ENCODE results near the gene OR2D3. TPM values are rescaled to one million over a fixed set of nuclear protein-coding genes. Genes with fewer than 3 reads are reported as not detected.

The OR2D3 gene
- total RNA-seq (2022; extraction: Qiagen RNA extraction), result not detected in 5 replicates

DNA sequence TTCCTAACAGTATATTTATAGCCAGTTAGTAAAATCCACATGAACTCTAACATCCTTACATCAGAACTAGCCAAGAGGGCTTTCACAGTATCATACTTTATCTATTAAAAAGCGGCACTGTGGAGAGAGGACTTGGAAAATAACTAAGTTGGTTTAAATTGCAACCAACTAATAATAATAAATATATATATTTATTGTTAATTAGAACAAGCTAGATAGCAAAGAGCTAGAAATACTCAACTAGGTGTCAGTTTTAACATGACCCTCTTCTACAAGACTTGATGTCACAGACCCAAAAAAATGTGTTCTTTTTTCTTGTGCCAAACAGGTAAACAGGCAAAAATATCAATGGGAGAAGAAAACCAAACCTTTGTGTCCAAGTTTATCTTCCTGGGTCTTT is at the start of gene OR2D3:
Gene OR2D3 (plus strand): TSS at position 301 of the 400 bp plus-strand sequence. CDS start 0 bp downstream, at position 301.

GRCh38 chr11:6876325-6876724 is 44.5 kb upstream of the OR2D3 start, which contains the start of gene OR10A4:
Gene OR10A4, plus strand, starts transcription at chr11:6876625. Its CDS starts 23 bp downstream, at chr11:6876648.

DNA sequence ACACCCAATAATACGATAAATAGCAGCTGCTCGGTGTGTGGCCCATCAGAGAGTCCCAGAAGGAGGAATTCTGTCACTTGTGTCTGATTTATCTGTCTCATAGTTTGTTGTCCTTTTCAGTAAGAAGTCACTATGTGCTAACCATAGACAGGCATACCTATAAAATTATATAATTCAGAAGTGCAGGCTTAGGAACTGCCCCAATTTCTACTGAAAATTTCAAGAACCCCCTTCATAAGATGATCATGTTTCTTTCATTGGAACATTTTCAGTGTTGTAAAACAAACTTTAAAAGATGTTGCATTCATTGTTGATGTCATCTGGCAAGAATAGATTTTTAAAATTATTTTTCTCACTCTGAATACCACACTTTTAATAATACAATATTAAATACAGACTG is 28.4 kb upstream of the OR2D3 start, which contains the start of gene OR2D2:
Gene OR2D2 (minus strand): TSS at position 101 of the 400 bp plus-strand sequence. CDS start 0 bp downstream, at position 101.

DNA sequence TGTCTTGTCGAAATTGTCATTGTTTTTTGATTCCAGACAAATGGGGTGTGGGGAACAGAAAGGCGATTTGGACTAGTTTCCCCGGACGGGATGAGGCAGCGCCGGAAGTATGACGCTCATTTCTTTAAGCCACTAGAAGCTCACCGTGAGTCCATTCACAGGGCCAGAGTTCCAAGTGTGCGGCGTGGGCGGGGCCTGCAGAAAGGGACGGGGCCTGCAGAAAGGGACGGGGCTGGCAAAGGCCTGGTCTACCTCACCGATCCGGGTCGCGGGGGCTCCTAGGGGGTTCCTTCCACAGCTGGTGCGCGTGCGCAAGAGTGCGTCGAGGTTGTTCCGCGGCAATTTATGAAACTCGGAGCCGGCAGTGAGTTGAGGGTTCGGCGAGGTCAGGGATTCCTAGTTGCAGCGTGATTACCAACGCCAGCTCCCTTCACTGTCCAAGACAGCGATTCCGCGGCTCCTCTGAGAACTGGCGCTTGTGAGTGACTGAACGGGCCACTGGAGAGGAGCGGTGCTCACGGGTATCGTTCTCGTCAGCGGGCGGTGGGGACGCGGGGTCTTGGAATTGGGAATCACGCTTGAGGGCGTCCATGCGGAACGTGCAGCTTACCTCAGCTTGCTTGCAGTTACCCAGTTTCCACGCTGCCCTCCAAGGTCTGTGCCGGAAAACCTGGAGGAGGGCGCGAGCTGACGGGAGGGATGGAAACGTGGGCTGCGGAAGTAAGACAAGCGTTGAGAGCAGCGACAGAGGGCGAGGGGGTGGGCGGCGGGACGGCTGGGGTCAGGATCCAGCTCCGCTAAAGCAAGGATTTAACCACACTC is 5.6 kb downstream of the OR2D3 start, which contains the start of gene ZNF215:
Gene ZNF215 (plus strand): TSS at position 219 of the 822 bp plus-strand sequence. CDS start 5,847 bp downstream, outside the sequence.

Other genes starting within 250 kb of the OR2D3 start
- gene MRPL17, start 237.7 kb upstream of the OR2D3 start, total RNA-seq (2022; extraction: Qiagen RNA extraction), result 88.3 to 99.9 TPM (median 90.9 TPM) in 5 replicates
- 0.06 to 0.11 TPM in 2 of 5 replicates, not detected in the others for gene OR2AG2, start 149.0 kb upstream of the OR2D3 start, total RNA-seq (2022; extraction: Qiagen RNA extraction)
- not detected in 5 replicates for gene OR2AG1, start 138.0 kb upstream of the OR2D3 start, total RNA-seq (2022; extraction: Qiagen RNA extraction)
- not detected in 5 replicates for gene OR6A2, start 121.3 kb upstream of the OR2D3 start, total RNA-seq (2022; extraction: Qiagen RNA extraction)
- not detected in 5 replicates for gene OR10A5, start 75.3 kb upstream of the OR2D3 start, total RNA-seq (2022; extraction: Qiagen RNA extraction)
- not detected in 5 replicates for gene OR10A2, start 57.9 kb upstream of the OR2D3 start, total RNA-seq (2022; extraction: Qiagen RNA extraction)
- gene OR10A4, start 44.4 kb upstream of the OR2D3 start, total RNA-seq (2022; extraction: Qiagen RNA extraction), result not detected in 5 replicates
- not detected in 5 replicates for gene OR2D2, start 28.5 kb upstream of the OR2D3 start, total RNA-seq (2022; extraction: Qiagen RNA extraction)
- 0.77 to 1.1 TPM (median 0.86 TPM) in 5 replicates for gene ZNF215, start 5.4 kb downstream of the OR2D3 start, total RNA-seq (2022; extraction: Qiagen RNA extraction)
- gene ZNF214, start 99.3 kb downstream of the OR2D3 start, total RNA-seq (2022; extraction: Qiagen RNA extraction), result 0.72 to 1.2 TPM (median 0.93 TPM) in 5 replicates
- gene NLRP14, start 99.5 kb downstream of the OR2D3 start, total RNA-seq (2022; extraction: Qiagen RNA extraction), result not detected in 5 replicates
- gene RBMXL2, start 168.0 kb downstream of the OR2D3 start, total RNA-seq (2022; extraction: Qiagen RNA extraction), result not detected in 5 replicates

All from A549 treated with AZD2906 at 1 μM for 4 hours (cell line).